Transverse colon (tissue), 4 donors: ENCODE results near the gene PRKG1.

Experiments
- POLR2AphosphoS5 ChIP-seq, 3 donors: sonication (generic); formaldehyde crosslinking; IDR thresholded peaks; one replicate each; pipeline ENCODE4 v1.6.1; 2016; ENCODE audit warnings: antibody characterized with exemption in 3 of 3
- TF ChIP-seq, protein P1 (sequence below), 5 experiments: fragments of 200-600 bp in 3 of 5; fragments of 450-650 bp in 2 of 5; sonication (generic) in 3 of 5; IDR thresholded peaks; 1 replicate in 2 of 5; 2 replicates in 3 of 5; pipeline ENCODE4 v1.5.1; 2016 to 2017; ENCODE audit warnings: antibody characterized with exemption in 5 of 5, inconsistent platforms in 3 of 5, mild to moderate bottlenecking in 2 of 5, moderate library complexity in 1 of 5

DNA sequence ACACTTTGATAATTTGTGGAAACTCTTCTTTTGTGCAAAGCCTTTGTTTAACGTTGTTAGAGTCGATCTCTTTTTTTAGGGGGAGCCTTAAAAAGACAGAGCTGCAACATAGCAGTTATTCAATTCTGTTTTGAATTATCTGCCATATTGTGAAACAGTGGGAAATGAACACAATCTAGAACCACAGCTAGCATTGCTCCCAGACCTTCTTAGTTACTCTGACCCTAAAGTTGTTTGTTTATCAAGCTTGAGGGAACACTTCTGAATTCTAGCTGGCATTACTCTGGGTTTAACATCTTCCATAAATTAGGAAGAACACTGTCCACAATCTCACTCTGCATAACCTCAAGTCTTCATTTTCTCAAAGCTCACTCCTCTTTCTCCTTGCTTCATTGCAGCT, 217.7 kb downstream of the PRKG1 start:
- TF ChIP-seq, protein P1, sequence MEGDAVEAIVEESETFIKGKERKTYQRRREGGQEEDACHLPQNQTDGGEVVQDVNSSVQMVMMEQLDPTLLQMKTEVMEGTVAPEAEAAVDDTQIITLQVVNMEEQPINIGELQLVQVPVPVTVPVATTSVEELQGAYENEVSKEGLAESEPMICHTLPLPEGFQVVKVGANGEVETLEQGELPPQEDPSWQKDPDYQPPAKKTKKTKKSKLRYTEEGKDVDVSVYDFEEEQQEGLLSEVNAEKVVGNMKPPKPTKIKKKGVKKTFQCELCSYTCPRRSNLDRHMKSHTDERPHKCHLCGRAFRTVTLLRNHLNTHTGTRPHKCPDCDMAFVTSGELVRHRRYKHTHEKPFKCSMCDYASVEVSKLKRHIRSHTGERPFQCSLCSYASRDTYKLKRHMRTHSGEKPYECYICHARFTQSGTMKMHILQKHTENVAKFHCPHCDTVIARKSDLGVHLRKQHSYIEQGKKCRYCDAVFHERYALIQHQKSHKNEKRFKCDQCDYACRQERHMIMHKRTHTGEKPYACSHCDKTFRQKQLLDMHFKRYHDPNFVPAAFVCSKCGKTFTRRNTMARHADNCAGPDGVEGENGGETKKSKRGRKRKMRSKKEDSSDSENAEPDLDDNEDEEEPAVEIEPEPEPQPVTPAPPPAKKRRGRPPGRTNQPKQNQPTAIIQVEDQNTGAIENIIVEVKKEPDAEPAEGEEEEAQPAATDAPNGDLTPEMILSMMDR (IDR thresholded peaks at IDR 0.05), result no peak
- no peak for TF ChIP-seq POLR2AphosphoS5 (IDR thresholded peaks at IDR 0.05)
